ENCODE data around the gene PPP1R18. TPM values are rescaled to one million over a fixed set of nuclear protein-coding genes. Genes with fewer than 3 reads are reported as not detected.

The PPP1R18 gene
- total and polyA plus RNA-seq, 2 of the 4 experiments (the other 2 are of a cell fraction) = 31.9 to 134 TPM

GRCh38 chr6:30684386-30685156 lies 1.9 kb downstream of the PPP1R18 start:
- Histone ChIP-seq H2AK9ac (replicated peaks; ENCODE audit: low read depth, low read length, poor library complexity) (peak overlapping the region; percentile 100), H2BK15ac (ENCODE audit: low read depth, low read length) (peak overlapping the region; percentile 96; the same call in 2 of the 3 replicates), H3K27ac (ENCODE audit: insufficient read depth, low read length) (peak overlapping the region; percentile 100), H3K79me1 (ENCODE audit: low read depth in 1 of 2, low read length in 2 of 2) (peaks cover 16 to 40% of the 10 kb centered on the region in 2 experiments; a peak in 3 of 4 replicates), H2BK5ac (ENCODE audit: low read depth, low read length, poor library complexity, severe bottlenecking) (peak overlapping the region; percentile 98), H3K9ac (ENCODE audit: low read depth, low read length) (peak overlapping the region; percentile 100), H3K4me3 (ENCODE audit: insufficient read depth, low read depth, low read length) (peak overlapping the region; percentile 97), H4K20me1 (ENCODE audit: insufficient read depth, low read length) (peaks cover 63% of the 10 kb centered on the region), H3K23ac (ENCODE audit: low read depth, low read length) (peak overlapping the region; percentile 100), H3K9me1 (ENCODE audit: insufficient read depth, low read length) (peaks cover 8% of the 10 kb centered on the region), H2BK120ac (ENCODE audit: low read depth, low read length) (peak overlapping the region; percentile 88), H2BK20ac (ENCODE audit: low read depth, low read length) (0 out of 2 replicates have a peak overlapping the region, but pooled peaks have one; percentile 32), H2AK5ac (ENCODE audit: low read depth, low read length) (peak overlapping the region; percentile 100), H2AFZ (replicated peaks; ENCODE audit: low read length, poor library complexity) (no peak overlapping the region), H3K27me3 (ENCODE audit: control insufficient read depth, insufficient read depth, low read length) (no peaks in the 10 kb centered on the region), H3K14ac (replicated peaks; ENCODE audit: low read depth, low read length) (peak overlapping the region; percentile 100), H3K36me3 (ENCODE audit: control insufficient read depth, insufficient read depth, low read length) (peaks cover 40% of the 10 kb centered on the region), H4K91ac (ENCODE audit: insufficient read depth, low read depth, low read length) (peak overlapping the region; percentile 99), H3K4me2 (ENCODE audit: low read depth, low read length) (peak overlapping the region; percentile 96), H3K56ac (ENCODE audit: extremely low read depth, insufficient read depth, low read length) (peak overlapping the region; percentile 100), H3K9me3 (ENCODE audit: control insufficient read depth, insufficient read depth, low read length) (no peaks in the 10 kb centered on the region), H4K8ac (ENCODE audit: low read depth in 2 of 2, low read length in 2 of 2) (peak overlapping the region; percentile 90 to 96), H3K18ac (ENCODE audit: low read depth, low read length) (peak overlapping the region; percentile 92), H3K4me1 (ENCODE audit: control insufficient read depth, insufficient read depth, low read length) (peaks cover 24% of the 10 kb centered on the region), H3K4ac (ENCODE audit: low read depth, low read length) (peak overlapping the region; percentile 100), H4K5ac (ENCODE audit: low read depth, low read length) (peak overlapping the region; percentile 73)
- BruUV-seq (replicated peaks) = no TSS peak
- CTCF ChIA-PET = no interaction called here
- DNase-seq = peak; percentile 44
- ATAC-seq (ENCODE audit: low read depth) = no peak
- in situ Hi-C loops (cut with MboI; ENCODE audit: low sequenced_read_pairs) = loop anchor here (5.0 kb wide), 1 partner anchor 38 kb away; the partner anchor contains the start of gene TUBB
- peak; percentile 51; the same call in 1 of the 2 replicates for TF ChIP-seq MAZ (IDR thresholded peaks at IDR 0.05; ENCODE audit: borderline replicate concordance, low read depth, low read length)
- no peak for TF ChIP-seq SMC3 (IDR thresholded peaks at IDR 0.05; ENCODE audit: low read depth, low read length)
- no peak for TF ChIP-seq MXI1 (IDR thresholded peaks at IDR 0.05; ENCODE audit: borderline replicate concordance, low read depth, low read length)
- TF ChIP-seq CEBPB (IDR thresholded peaks at IDR 0.05; ENCODE audit: low read depth, low read length) = no peak
- 55% methylated on average over 6 of the region's 21 CpGs; no CpG with 5 or more reads in 1 of the 2 experiments for WGBS, 2 experiments (ENCODE audit: extremely low coverage in 2 of 2, insufficient read length in 1 of 2)
- intact Hi-C loops (cut with micrococcal nuclease) = loop anchor here (5.0 kb wide), 1 partner anchor 403 kb away; no protein-coding TSS in a partner anchor
- POLR2A ChIA-PET (ENCODE audit: unreplicated experiment) = interaction anchor here (0.7 kb wide), 1 partner anchor 70 kb away, joined by 6 read pairs; no protein-coding TSS in a partner anchor
- dilution Hi-C loops (cut with HindIII; ENCODE audit: low sequenced_read_pairs, unreplicated experiment) = no loop called here

Data from IMR-90 (cell line).